GM19452 (cell line): ENCODE data around the gene PDE10A.

Experiments
- ATAC-seq: cut with Tn5 transposase; IDR thresholded peaks from one replicate; pipeline ENCODE4 v1.9.1; 2021; ENCODE audit not compliant: unreplicated experiment

The PDE10A gene

DNA sequence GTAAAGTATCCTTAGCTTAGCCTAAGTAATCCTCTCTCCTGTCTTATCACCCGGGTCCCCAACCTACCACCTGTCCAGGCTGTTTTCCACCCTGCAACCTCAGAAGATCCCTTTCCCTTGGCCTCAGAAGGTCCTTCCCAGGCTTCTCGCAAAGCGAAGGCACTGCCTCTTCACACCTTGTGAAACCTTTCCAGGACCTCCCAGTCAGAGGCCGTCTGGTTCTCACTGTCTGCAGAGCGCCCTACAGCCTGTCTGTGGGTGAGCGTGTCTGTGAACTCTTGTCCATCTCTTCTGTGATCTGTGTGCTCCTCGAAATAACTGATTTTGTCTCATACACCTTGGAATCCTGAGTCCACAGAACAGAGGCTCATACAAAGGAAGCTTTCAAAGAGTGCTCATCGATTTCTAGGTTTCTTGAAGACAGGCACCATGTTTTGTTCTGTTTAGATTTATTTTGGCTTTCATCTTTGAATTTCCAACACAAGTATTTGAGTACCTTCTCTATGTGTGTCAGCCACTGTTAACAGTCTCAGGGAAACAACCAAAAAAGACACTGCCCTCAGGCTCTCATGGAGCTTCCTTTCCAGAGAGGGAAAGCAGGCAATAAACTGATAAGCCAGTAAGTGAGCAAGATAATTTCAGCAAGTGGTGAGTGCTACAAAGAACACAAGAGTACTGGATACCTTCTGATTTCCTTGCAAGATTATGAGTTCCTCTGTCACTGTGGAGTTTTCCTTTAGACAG lies 6.3 kb downstream of the PDE10A start:
- no peak for ATAC-seq

DNA sequence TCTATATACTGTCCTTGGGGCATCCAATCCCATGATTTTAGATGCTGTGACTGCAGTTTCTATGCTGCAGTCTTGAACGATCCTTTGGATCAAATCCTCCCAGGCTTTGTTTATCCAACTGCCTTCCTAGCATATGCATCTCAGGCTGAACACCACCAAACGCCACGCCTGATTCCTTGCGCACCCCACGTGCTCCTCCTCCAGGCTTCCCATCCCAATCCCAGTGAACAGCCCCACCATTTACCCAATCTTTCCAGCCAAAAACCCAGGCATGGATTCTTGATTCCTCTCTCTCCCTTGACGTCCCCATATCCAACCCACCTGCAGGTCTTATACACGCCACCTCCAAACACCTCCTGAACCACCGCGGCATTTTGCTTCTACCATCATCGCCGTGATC lies 7.8 kb downstream of the PDE10A start:
- no peak for ATAC-seq

DNA sequence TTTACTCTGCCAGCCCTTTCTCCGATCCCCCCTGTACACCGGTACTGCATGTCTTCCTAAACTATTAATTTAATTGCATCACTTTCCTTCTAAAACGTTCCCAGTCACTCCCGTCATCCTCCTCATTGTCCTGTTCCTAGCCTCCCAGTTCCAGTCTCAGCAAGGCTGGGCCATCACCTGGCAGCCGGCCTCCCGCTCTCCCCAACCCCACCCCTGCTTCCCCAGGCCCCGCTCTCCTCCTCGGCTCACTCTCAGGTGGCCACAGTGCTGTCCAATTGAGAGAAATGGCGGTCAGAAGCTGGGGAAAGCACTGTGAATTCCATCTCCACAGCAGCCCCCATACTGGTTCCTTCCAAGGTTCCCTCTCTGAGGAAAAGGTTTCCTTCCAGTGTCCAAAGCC lies 8.9 kb downstream of the PDE10A start:
- ATAC-seq: no peak

DNA sequence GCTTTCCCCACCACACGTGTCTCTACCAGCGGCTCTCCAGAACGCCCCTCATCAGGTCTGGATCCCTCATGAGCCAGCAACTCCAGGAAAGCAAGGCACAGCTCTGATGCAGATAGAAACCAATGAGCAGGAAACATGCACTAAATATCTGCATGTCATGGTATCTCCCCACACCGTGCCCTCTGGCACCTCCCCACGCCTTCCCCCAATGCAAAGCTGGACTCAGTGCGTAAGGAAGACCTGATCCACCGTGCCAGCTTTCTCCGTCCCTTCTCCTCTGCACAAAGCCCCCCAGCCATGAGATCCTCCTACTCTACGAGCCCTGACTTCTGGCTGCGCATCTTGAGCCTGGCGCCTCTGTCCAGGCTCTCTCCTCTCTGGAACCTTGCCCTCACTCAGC lies 9.4 kb downstream of the PDE10A start:
- ATAC-seq: no peak

DNA sequence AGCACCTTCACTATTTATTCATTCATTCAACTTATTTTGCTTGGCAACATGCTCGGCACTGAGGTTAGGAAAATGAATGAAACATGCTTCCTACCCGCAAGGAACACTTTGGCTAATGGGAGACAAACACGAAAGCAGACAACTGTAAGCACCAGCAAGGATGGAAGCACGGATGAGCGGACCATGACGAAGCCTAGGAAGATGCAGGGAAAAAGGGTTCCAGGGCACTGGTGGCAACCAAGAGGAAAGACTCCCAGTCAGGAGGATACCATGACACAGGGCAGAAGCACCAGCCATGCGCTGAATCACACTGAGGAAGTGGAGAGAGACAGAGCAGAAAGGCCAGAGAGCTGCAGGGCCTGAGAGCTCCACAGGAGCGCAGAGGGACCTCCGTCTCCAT lies 9.8 kb downstream of the PDE10A start:
- ATAC-seq: no peak

DNA sequence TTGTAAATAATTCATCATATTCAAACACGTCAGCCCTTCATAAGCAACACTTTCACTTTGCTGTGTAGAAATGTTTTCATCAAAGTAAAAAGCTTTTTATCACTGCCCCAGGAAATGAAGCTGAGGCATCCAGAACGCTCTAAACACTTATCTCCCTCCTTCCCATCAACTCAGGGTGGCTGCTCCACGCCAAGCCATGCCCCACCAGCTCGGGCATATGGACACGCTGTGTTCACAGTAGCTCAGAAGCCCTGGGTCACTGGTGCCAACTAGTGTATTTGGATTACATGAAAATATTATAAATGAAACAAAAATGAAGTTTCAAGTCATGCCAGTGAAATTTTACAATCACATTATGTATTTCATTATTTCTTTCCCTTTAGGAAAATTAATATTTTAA lies 10.3 kb downstream of the PDE10A start:
- no peak for ATAC-seq

DNA sequence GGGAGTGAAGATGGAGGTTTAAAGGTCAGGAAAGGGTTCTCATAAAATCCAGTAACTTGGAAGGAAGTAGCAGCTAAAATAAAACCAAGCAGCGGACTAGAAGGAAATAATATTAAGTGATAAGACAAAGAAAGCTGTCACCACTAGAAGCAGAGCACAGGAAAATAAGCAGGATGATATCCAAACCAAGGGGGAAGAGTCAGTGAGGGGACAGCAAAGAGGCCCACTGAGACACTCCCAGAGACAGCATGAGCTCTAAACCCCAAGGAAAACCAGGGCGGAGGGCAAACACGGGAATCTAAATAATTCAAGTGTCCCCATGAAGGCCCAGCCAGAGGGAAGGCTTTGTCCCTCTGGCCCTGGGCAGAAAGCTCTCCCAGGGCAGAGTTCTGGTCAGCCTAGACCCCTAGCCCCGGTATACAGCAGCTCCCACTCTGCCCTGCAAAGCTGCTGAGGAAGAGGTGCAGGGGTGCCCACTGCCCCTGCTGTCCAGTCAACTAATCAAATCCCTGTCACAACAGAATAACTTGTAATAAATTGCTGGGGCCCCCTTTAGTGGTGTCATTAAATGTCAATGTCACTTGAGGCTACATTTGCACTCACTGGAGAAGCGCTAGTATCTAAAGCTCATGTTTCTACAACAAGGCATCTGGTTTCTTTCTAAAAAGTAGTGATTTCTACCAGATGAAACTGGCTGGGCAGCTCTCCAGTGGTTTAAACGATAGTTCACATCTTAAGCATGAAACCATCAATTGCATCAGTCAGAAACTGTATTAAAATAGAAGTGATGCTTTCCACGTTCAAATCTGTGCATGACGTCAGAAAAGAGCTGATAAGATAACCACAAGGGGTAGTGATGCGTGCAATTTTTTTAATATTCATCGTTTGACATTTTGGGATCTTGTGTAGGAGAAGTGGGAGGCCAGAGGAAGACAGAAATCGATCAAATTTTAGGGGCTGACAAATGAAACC lies 13.6 kb downstream of the PDE10A start:
- no peak for ATAC-seq

DNA sequence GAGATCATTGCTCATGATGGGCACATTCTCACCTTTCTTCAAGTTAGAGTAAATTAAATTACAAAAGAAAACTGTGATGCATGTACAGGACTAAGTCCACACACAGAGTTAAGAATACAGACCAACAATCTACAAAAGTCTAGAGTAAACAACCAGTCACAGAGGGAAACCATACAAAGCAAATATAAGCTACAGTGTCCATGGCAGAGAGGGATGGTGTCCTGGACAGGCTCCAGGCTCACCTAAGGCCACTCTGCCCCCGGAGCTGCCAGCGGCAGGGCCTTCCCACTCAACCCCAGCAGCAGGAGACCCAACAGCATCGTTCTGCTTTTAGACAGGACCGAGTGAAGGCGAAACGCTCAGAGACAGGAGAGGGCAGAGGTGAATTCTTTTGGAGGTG lies 16.0 kb downstream of the PDE10A start:
- ATAC-seq: no peak

DNA sequence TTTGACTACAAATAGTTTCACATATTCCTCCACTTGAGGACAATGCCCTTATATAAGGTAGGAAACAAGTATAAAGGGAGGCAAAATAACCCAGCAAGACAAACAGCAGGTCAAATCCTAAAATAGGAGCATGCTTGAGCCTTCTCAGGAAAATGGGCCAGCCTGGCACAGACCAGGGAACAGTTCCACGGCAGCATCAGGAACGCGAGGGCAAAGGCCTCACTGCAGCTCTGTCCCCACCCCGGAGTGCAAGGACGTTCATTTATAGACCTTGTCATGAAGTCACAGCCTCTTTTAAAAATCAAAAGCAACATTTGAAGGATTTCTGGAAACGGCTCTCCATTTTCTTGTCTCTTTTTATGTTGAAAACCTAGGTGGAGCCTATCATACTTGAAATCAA lies 17.1 kb downstream of the PDE10A start:
- ATAC-seq: no peak

DNA sequence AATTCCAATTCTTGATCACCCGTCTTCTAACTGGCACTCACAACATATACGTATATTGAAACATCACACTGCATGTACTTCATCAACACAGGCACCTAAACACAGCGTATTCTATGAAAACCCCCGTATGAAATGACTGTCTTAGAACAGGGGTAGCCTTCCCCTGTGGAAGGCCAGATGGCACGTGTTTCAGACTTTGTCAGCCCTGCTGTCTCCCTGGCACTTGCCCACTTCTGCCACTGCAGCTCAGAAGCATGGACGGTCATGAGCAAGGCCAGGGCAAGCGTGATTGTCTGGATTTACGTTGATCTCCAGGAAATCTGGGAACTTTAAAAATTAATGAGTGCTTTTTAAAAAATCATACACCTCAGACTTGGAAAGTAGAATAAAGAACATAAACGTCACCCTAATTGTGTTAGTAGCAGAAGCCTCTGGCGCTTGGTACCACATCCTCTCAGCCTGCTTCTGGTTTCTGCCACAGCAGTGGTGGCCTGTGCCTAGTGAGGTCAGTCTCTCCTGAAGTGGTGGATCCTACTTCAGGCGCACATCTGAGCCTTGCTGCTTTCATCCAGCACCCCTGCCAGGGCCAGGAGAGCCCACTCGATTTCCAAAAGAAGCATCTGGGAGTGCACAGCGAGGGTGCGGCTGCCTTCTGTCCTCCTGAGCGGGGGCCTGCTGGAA lies 18.3 kb downstream of the PDE10A start:
- no peak for ATAC-seq

DNA sequence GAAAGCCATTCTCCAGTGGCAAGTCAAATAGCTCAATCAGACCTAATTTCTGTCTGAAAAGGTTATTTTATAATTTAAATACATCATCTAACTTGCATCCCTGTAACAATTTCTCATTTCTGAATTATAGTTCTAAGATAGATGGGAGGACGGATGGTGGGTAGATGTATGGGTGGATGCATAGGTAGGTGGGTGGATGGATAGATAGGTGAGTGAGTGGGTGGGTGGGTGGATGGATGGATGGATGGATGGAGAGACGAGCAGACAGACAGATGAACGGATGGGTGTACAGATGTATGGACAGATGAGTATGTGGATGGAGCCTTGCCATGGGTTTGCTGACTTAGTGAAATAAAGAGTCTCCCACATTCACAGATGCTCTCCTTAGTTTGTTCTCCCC lies 20.0 kb downstream of the PDE10A start:
- ATAC-seq: no peak

DNA sequence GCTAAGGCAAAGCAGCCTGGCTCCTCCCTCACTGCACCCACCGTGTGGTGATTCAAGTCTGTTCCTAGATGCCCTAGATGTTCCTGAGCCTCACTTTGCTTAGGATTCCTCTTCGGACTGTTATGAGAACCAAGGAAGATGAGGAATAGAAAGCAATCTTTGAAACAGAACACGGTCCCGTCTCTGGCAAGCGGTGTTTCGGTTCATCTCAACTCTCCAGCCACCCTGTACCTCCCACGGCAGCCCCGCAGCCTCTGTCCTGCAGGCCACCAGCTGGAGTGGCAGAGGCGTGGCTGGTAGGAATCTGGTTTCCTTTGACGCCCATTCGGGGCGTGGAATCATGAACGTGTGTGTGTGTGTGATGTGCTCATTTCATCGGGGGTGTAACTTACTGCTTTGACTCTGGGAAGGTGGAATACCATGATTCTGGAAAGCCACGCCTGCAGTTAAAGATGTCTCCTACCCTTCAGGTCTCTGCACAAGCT lies 21.3 kb downstream of the PDE10A start:
- ATAC-seq: no peak

DNA sequence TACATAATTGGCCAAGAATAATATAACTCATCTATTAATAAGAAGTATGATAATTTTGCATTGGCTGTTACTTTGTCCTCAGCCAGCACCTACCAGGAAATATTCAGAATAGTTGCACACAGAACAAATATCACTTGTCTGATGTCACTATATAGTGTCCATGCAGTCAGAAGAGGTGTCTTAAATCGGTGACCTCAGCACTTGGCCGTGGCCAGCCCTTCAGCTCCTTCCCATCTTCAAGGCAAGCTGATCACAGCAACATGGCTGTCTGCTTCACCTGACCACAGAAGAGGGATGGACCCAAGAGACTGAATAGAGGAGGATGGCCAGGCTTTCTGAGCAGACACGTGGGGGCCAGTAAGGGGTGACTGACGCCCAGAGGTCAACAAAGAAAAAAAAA lies 22.2 kb downstream of the PDE10A start:
- no peak for ATAC-seq

DNA sequence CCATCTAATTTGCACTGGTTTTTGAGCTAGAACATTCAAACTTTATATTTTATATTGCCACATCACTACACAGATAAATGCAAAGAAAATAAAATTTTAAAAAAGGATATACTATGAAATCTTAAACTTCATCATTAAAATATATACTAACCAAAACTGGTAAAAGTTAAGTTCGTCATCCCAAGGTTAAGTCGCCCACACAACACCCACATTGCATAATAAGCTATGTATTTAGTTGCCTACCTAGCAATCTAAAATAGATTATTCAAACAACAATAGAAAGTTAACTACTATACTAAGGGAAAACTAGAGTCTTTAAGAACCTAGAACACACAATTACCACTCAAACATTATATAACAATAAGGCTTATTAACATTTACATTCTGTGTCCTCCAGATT lies 24.5 kb downstream of the PDE10A start:
- ATAC-seq: no peak

DNA sequence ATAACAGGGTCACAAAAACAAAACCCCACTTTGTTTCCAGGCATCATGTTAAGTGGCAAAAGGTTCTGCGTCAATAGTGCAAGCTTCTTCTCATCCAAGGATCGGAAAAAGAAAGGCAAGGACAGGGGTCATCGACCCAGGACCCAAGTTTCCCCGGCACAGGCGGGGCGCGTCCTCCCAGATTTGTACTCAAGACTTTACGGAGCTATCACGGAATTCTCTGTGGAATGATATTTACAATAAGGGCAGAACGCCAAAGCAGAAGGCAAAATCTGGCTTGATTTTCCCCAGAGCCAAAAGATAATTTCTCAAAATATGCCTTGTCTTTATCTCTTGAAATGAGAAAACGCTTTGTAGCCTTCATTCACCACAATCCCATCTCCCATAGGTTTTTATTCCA lies 25.5 kb downstream of the PDE10A start:
- ATAC-seq: no peak

DNA sequence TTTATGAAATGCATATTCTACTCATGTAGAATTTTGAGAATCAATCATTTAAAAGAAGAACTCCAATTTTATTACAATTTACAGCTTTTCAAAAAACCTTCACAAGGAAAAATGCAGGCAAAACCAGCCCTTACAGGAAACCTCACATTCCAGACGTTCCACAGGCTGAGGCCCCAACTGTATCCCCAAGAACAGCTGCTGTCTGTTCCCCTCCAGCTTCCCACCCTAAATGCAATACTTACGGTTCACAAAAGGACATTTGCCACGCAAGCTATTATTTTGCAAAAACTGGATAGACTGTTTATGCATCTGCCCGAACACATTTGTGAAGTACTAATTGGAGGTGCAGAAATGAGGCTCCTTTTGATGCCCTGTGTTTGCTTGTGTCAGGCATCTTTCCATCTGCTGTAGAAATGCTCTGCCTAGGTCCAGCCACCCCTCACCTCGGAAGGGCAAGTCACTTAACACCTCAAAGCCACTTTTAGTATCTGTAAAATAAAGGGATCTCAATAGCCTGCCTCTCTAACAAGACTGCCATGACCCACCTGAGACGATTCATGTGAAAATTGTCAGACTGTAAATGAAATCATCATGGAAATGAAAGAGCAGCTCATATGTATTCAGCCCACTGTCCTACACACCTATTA lies 26.5 kb downstream of the PDE10A start:
- ATAC-seq: no peak

DNA sequence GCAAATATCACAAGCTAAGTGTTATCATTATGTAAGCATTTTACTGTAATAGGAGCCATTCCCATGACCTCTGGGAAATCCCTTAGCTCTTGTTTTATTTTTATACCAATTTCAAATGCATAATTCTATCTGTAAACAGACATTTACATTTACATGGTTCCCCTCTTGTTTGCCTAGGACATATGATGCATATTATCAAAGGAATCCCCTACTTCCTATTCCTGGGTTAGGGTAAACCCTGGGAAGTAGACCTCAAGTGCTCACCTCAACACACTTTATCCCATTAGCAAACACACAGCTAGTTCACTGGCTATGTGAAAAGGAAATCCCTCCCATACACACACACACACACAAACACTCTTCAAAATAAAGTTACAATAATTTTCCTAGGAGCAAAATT lies 27.1 kb downstream of the PDE10A start:
- no peak for ATAC-seq

DNA sequence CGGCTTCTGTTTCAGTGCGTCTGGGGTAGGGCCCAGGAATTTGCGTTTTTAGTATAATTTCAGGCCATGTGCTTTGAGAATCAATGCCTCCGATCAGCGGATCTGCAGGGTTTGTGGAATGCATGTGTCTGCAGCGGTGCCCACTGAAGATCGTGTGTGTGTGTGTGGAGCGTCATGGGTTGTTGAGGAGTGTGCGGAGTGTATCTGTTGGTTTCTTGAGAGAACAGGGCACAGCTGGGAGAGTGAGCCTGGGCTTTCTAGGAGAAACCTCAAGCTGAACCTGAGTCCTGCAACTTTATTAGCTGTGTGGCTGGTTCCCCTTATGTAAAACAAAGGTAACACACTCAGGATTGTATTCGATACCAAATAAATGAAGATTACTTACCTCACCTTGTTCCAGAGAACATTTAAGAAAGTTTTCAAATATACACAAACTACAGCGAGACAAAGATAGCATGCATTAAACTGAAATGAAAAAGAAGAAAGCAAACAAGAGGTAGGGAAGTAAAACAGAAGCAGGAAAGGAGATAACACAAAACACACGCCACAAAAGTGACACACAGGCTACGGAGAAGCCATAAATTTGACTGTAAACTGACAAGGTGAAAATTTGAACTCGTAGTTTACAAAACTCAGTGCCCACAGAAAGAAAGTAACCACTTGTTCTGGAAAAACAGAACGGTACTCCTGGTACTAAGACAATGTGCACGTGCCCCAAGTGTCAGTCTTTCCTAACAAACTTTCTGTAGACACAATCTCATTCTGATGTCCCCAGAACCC lies 28.8 kb downstream of the PDE10A start:
- ATAC-seq: no peak

DNA sequence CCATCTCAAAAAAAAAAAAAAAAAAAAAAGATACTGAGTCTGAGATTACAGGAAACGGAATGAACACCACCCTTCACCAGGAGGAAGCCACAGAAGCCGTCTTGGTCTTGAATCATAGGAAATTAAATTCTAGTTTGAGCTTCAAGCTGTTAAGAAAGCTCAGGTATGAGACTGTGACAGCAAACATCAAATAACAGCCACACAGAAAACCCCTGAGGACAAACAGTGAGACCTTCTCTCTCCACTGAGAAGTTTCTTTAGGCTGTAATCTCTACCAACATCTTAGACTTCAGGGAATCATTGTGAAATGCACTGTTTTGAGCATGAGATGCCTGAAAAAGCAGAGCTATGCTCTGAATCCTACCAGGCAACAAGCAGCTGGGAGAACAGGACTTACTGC lies 30.8 kb downstream of the PDE10A start:
- ATAC-seq: no peak

DNA sequence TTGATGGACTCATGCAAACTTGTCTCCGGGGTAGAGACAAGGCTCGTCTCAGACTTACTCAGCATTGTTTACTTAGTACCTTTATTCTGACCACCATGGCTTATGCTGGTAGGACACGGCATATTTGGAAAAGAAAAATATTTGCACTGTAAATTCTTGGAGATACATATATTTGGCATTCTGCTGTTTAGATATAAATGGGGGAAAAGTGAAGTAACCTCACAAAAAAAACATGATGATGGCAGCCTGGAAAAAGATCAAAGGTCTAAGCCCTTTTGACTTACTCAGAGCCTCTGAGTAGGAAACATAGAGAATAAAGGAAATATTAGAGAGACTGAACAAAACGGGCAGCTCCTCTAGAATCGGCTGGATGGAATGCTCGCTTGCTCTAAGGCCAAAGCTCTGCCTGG lies 32.5 kb downstream of the PDE10A start:
- ATAC-seq: no peak
